ENCODE measurements around the gene ZNF610. TPM values are rescaled to one million over a fixed set of nuclear protein-coding genes. Genes with fewer than 3 reads are reported as not detected.

ZNF610 gene
- polyA plus RNA-seq, 1 experiment: 5.5 TPM

- Histone ChIP-seq H3K27ac (ENCODE audit: low read depth, low read length) (no peak overlapping the region), H3K27me3 (ENCODE audit: control insufficient read depth, insufficient read depth, low read length) (no peaks in the 10 kb centered on the region), H3K9me3 (ENCODE audit: control insufficient read depth, insufficient read depth, low read length) (peaks cover 64% of the 10 kb centered on the region), H3K4me3 (ENCODE audit: low read depth, low read length) (no peak overlapping the region)
- ChIA-PET POLR2A (interaction anchor here (0.6 kb wide), 1 partner anchor 1739 kb away, joined by 3 read pairs; no protein-coding TSS in a partner anchor), CTCF (no interaction called here)
- TF ChIP-seq CTCF (IDR thresholded peaks at IDR 0.05; ENCODE audit: low read depth, low read length): no peak
- DNase-seq (ENCODE audit: low read depth, low spot score): no peak
These were observed 55.1 kb downstream of the ZNF610 start for GRCh38 chr19:52391135-52391534.

DNA sequence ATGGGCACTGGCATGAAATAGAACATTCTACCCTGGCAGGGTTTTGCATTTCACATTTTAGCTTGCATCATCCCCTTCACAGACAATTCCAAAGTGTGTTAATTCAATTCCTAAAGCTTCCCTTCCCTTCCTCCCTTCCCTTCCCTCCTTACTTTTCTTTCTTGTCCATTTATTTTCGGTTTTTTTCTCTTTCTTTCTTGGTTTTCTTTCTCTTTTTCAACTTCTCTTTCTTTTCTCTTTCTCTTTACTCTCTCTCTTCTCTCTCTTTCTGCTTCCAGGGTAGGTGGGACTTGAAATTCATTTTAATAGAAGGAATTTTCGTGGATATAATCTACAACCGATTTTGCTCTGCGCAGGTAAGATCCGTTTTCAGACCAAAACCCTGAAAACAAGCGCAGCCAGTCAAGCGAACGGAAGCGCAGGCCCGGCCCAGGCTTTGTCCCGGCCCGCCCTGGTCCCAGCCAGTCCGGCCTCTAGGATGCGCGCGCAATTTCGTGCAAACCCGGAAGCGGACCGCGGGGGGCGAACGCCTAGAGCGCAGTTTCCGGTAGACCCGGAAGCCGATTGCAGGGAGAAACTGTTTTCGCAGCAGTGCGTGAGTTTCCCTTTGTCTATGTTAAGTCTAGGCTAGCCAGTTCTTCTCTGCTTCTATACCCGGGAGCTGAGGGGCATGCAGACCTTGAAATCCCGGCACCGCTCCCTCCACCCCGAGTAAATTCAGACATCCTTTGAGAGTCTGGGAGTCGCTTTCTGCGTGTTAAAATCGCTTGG, 61.5 kb downstream of the ZNF610 start, which contains the start of gene ZNF528:
TSS of gene ZNF528 (plus strand) at position 540 of the 771 bp plus-strand sequence. CDS start 4,165 bp downstream, outside the sequence.
- TF ChIP-seq CTCF (IDR thresholded peaks at IDR 0.05; ENCODE audit: low read depth, low read length): no peak
- H3K4me3 ChIP-seq (ENCODE audit: low read depth, low read length): peak within 1 kb of the TSS; percentile 93
- H3K9me3 ChIP-seq (ENCODE audit: control insufficient read depth, insufficient read depth, low read length): peaks cover 43% of the 10 kb centered on the region
- ChIA-PET POLR2A (no interaction called here), CTCF (interaction anchor here (1.1 kb wide), 1 partner anchor 10 kb away, joined by 3 read pairs; no protein-coding TSS in a partner anchor)
- H3K27me3 ChIP-seq (ENCODE audit: control insufficient read depth, insufficient read depth, low read length): no peaks in the 10 kb centered on the region
- peak; percentile 88 for DNase-seq (ENCODE audit: low read depth, low spot score)
- H3K27ac ChIP-seq (ENCODE audit: low read depth, low read length): peak within 1 kb of the TSS; percentile 87

GRCh38 chr19:52398081-52398441, 62.0 kb downstream of the ZNF610 start:
- no peak for DNase-seq (ENCODE audit: low read depth, low spot score)
- Histone ChIP-seq H3K4me3 (ENCODE audit: low read depth, low read length) (peak overlapping the region; percentile 93), H3K9me3 (ENCODE audit: control insufficient read depth, insufficient read depth, low read length) (peaks cover 39% of the 10 kb centered on the region), H3K27me3 (ENCODE audit: control insufficient read depth, insufficient read depth, low read length) (no peaks in the 10 kb centered on the region), H3K27ac (ENCODE audit: low read depth, low read length) (peak overlapping the region; percentile 87)
- POLR2A ChIA-PET: no interaction called here
- CTCF ChIA-PET: interaction anchor here (1.1 kb wide), 1 partner anchor 10 kb away, joined by 3 read pairs; no protein-coding TSS in a partner anchor
- TF ChIP-seq CTCF (IDR thresholded peaks at IDR 0.05; ENCODE audit: low read depth, low read length): no peak; the same call in 1 of the 2 replicates

DNA sequence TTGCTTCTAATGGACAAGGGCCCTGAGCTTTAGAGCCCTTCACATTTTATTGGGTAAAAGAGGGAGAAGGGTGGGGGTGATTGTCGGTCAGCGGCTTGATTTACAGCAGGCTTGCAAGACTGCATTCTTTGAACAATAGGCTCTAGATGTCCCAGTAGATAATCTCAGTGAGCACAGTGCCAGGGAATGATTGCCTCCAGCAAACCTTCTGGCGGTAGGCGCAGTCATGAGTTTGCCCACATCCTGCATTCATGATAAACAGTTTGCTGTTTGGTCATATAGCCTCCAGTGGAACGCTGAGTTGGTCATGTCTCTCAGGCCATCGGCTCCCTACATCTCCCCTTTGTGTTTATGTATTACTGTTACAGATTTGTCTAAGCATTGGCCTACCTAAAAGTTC, 74.2 kb downstream of the ZNF610 start:
- POLR2A ChIA-PET: no interaction called here
- DNase-seq (ENCODE audit: low read depth, low spot score): no peak
- no peak overlapping the region for H3K4me3 ChIP-seq (ENCODE audit: low read depth, low read length)
- peaks cover 44% of the 10 kb centered on the region for H3K9me3 ChIP-seq (ENCODE audit: control insufficient read depth, insufficient read depth, low read length)
- no peak overlapping the region for H3K27ac ChIP-seq (ENCODE audit: low read depth, low read length)
- TF ChIP-seq CTCF (IDR thresholded peaks at IDR 0.05; ENCODE audit: low read depth, low read length): no peak
- CTCF ChIA-PET: no interaction called here
- no peaks in the 10 kb centered on the region for H3K27me3 ChIP-seq (ENCODE audit: control insufficient read depth, insufficient read depth, low read length)

GRCh38 chr19:52415711-52416110, 79.7 kb downstream of the ZNF610 start:
- no peak for TF ChIP-seq CTCF (IDR thresholded peaks at IDR 0.05; ENCODE audit: low read depth, low read length)
- CTCF ChIA-PET: no interaction called here
- peaks cover 52% of the 10 kb centered on the region for H3K9me3 ChIP-seq (ENCODE audit: control insufficient read depth, insufficient read depth, low read length)
- POLR2A ChIA-PET: no interaction called here
- DNase-seq (ENCODE audit: low read depth, low spot score): no peak
- H3K27ac ChIP-seq (ENCODE audit: low read depth, low read length): no peak overlapping the region
- no peak overlapping the region for H3K4me3 ChIP-seq (ENCODE audit: low read depth, low read length)
- H3K27me3 ChIP-seq (ENCODE audit: control insufficient read depth, insufficient read depth, low read length): no peaks in the 10 kb centered on the region

Measured in AG04450 (cell line).